ENCODE data around the gene PRXL2B. TPM values are rescaled to one million over a fixed set of nuclear protein-coding genes. Genes with fewer than 3 reads are reported as not detected.

The PRXL2B gene
- total RNA-seq, 1 experiment from 2014 or later: 40.7 TPM

GRCh38 chr1:2587860-2588571 is 1.4 kb downstream of the PRXL2B start:
- Mint-ChIP-seq H3K36me3 (ENCODE audit: insufficient read depth in 1 of 3, low read depth in 3 of 3) (peaks cover 8 to 24% (median 13%) of the 10 kb centered on the region in 3 experiments), H3K4me1 (peaks cover 22 to 23% of the 10 kb centered on the region in 2 experiments), H3K4me3 (peak overlapping the region; percentile 80 to 85), H3K27me3 (ENCODE audit: low read depth) (peaks cover 2% of the 10 kb centered on the region; the same call in 1 of the 2 replicates), H3K9me3 (peaks cover 4 to 11% of the 10 kb centered on the region in 2 experiments; a peak in 3 of 5 replicates), H3K27ac (no peak overlapping the region)
- Histone ChIP-seq H3K4me1 (ENCODE audit: insufficient read depth, low read length) (no peaks in the 10 kb centered on the region; the same call in 1 of the 2 replicates), H3K4me2 (ENCODE audit: insufficient read depth, insufficient read length, low read length) (peak overlapping the region; percentile 44), H3K27ac (ENCODE audit: insufficient read length, low read depth, low read length) (no peak overlapping the region), H3K23ac (ENCODE audit: insufficient read length, low read depth, low read length) (no peak overlapping the region), H3K14ac (ENCODE audit: insufficient read depth, low read length) (no peak overlapping the region), H4K91ac (ENCODE audit: insufficient read length, low read depth, low read length) (no peak overlapping the region), H3K9me3 (ENCODE audit: control insufficient read depth, low read depth, low read length) (no peaks in the 10 kb centered on the region), H3K56ac (ENCODE audit: insufficient read length, low read depth, low read length) (no peak overlapping the region), H2BK15ac (ENCODE audit: low read depth, low read length) (no peak overlapping the region), H3K27me3 (ENCODE audit: insufficient read depth, low read length) (no peaks in the 10 kb centered on the region), H3K4ac (ENCODE audit: low read depth, low read length) (no peak overlapping the region), H3K9ac (ENCODE audit: extremely low read depth, insufficient read length, low read length) (no peak overlapping the region), H2BK12ac (ENCODE audit: insufficient read length, low read depth, low read length) (no peak overlapping the region), H2BK5ac (ENCODE audit: insufficient read length, low read length) (no peak overlapping the region), H3T11ph (ENCODE audit: low read length) (no peak overlapping the region), H2BK120ac (ENCODE audit: low read depth, low read length, poor library complexity, severe bottlenecking) (no peak overlapping the region), H3K79me2 (ENCODE audit: insufficient read depth, low read length) (no peaks in the 10 kb centered on the region), H2AFZ (ENCODE audit: low read length) (no peak overlapping the region), H3K23me2 (ENCODE audit: insufficient read length, low read depth, low read length, poor library complexity, severe bottlenecking) (peaks cover 10% of the 10 kb centered on the region), H2BK20ac (ENCODE audit: low read depth, low read length, poor library complexity, severe bottlenecking) (no peak overlapping the region), H4K5ac (ENCODE audit: insufficient read length, low read depth, low read length) (no peak overlapping the region), H3K18ac (ENCODE audit: insufficient read length, low read depth, low read length) (no peak overlapping the region), H4K20me1 (ENCODE audit: control insufficient read depth, insufficient read depth, insufficient read length) (no peaks in the 10 kb centered on the region), H2AK5ac (ENCODE audit: insufficient read length, low read length) (no peak overlapping the region), H3K79me1 (ENCODE audit: insufficient read depth, low read depth, low read length, poor library complexity, severe bottlenecking) (no peaks in the 10 kb centered on the region), H4K8ac (replicated peaks; ENCODE audit: insufficient read length, low read depth, low read length) (no peak overlapping the region)
- TF ChIP-seq CTCF (conservative IDR thresholded peaks at IDR 0.05): no peak
- no peak for DNase-seq
- no CpG with 5 or more reads among the region's 19 CpGs for WGBS (ENCODE audit: extremely low coverage, insufficient read length, low lambda C conversion rate)
